H1 (cell line): Measurements from ENCODE around the gene MYCBP2. TPM values are rescaled to one million over a fixed set of nuclear protein-coding genes. Genes with fewer than 3 reads are reported as not detected.

Source experiments
- NRF1 ChIP-seq: IDR thresholded peaks from 2 replicates; pipeline ENCODE4 v1.6.1; 2011; ENCODE audit warnings: mild to moderate bottlenecking, low read depth, low read length, improper control_type of control experiment
- POLR2AphosphoS5 ChIP-seq: IDR thresholded peaks from 2 replicates; pipeline ENCODE4 v1.6.1; 2011; ENCODE audit warnings: low read depth, low read length
- RNF2 ChIP-seq: fragments of 200-900, 300-1000 bp; sonication (generic); IDR thresholded peaks from 2 replicates; pipeline ENCODE4 v1.7.1; 2016; ENCODE audit warnings: borderline replicate concordance, low read depth, mild to moderate bottlenecking, antibody characterized with exemption, low read length; ENCODE audit not compliant: poor library complexity, severe bottlenecking; ENCODE audit errors: missing control alignments
- SUZ12 ChIP-seq: fragments of 200-600 bp; sonication (generic); IDR thresholded peaks from 2 replicates; pipeline ENCODE4 v1.6.1; 2012; ENCODE audit warnings: mild to moderate bottlenecking, inconsistent platforms, low read length, moderate library complexity, mixed read lengths
- polyA plus RNA-seq, 7 experiments: library from polyadenylated mRNA; depleted of rRNA in 3 of 7; stranded (reverse) in 5 of 7; unstranded in 2 of 7; fragments of >200 nt in 5 of 7; fragments of 200-250 nt in 2 of 7; gene quantifications; 1 replicate in 5 of 7; 2 replicates in 1 of 7; 4 replicates in 1 of 7; pipeline versions ENCODE4 v1.2.1 to v1.2.3, GENCODE V29; 2011 to 2013; ENCODE audit warnings: missing spikeins in 2 of 7, mixed read lengths in 2 of 7
- total RNA-seq: library from RNA; stranded (reverse); fragmentation: NEBNext Ultra II Directional; extraction: Animal tissue kit (Norgen Biotek cat#: 25700); gene quantifications from 2 replicates; pipeline ENCODE4 v1.2.1, GENCODE V29; 2021
- TF ChIP-seq, protein P1 (sequence below): fragments of 300-600 bp; sonication (generic); IDR thresholded peaks from 2 replicates; pipeline ENCODE4 v1.7.1; 2012; ENCODE audit warnings: low read length, moderate library complexity, mild to moderate bottlenecking, inconsistent platforms; ENCODE audit not compliant: insufficient replicate concordance

The MYCBP2 gene
- total and polyA plus RNA-seq, 2 of the 8 experiments (the other 6 are each of a cell fraction or from before 2014, with no cell fraction given), result 19.0 to 52.1 TPM

DNA sequence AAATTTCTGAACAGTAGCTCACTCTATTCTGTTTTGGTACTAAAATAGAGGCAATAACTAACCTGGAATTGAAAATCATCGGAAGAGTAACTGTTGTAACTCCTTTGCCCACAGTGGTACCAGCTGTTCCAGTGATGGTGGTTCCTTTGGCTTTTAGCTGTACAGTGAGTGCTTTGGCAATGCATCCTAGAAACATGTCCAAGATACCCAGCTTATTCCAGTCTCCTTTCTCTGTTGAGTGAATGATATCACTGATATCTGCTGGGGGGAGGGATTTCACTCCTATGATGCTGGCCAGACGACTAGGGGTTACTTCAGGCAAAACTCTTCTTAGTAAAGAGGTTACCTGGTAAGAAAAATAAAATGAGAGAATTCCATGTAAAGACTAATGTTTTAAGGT, 259.4 kb downstream of the MYCBP2 start (continued):
- TF ChIP-seq, protein P1, sequence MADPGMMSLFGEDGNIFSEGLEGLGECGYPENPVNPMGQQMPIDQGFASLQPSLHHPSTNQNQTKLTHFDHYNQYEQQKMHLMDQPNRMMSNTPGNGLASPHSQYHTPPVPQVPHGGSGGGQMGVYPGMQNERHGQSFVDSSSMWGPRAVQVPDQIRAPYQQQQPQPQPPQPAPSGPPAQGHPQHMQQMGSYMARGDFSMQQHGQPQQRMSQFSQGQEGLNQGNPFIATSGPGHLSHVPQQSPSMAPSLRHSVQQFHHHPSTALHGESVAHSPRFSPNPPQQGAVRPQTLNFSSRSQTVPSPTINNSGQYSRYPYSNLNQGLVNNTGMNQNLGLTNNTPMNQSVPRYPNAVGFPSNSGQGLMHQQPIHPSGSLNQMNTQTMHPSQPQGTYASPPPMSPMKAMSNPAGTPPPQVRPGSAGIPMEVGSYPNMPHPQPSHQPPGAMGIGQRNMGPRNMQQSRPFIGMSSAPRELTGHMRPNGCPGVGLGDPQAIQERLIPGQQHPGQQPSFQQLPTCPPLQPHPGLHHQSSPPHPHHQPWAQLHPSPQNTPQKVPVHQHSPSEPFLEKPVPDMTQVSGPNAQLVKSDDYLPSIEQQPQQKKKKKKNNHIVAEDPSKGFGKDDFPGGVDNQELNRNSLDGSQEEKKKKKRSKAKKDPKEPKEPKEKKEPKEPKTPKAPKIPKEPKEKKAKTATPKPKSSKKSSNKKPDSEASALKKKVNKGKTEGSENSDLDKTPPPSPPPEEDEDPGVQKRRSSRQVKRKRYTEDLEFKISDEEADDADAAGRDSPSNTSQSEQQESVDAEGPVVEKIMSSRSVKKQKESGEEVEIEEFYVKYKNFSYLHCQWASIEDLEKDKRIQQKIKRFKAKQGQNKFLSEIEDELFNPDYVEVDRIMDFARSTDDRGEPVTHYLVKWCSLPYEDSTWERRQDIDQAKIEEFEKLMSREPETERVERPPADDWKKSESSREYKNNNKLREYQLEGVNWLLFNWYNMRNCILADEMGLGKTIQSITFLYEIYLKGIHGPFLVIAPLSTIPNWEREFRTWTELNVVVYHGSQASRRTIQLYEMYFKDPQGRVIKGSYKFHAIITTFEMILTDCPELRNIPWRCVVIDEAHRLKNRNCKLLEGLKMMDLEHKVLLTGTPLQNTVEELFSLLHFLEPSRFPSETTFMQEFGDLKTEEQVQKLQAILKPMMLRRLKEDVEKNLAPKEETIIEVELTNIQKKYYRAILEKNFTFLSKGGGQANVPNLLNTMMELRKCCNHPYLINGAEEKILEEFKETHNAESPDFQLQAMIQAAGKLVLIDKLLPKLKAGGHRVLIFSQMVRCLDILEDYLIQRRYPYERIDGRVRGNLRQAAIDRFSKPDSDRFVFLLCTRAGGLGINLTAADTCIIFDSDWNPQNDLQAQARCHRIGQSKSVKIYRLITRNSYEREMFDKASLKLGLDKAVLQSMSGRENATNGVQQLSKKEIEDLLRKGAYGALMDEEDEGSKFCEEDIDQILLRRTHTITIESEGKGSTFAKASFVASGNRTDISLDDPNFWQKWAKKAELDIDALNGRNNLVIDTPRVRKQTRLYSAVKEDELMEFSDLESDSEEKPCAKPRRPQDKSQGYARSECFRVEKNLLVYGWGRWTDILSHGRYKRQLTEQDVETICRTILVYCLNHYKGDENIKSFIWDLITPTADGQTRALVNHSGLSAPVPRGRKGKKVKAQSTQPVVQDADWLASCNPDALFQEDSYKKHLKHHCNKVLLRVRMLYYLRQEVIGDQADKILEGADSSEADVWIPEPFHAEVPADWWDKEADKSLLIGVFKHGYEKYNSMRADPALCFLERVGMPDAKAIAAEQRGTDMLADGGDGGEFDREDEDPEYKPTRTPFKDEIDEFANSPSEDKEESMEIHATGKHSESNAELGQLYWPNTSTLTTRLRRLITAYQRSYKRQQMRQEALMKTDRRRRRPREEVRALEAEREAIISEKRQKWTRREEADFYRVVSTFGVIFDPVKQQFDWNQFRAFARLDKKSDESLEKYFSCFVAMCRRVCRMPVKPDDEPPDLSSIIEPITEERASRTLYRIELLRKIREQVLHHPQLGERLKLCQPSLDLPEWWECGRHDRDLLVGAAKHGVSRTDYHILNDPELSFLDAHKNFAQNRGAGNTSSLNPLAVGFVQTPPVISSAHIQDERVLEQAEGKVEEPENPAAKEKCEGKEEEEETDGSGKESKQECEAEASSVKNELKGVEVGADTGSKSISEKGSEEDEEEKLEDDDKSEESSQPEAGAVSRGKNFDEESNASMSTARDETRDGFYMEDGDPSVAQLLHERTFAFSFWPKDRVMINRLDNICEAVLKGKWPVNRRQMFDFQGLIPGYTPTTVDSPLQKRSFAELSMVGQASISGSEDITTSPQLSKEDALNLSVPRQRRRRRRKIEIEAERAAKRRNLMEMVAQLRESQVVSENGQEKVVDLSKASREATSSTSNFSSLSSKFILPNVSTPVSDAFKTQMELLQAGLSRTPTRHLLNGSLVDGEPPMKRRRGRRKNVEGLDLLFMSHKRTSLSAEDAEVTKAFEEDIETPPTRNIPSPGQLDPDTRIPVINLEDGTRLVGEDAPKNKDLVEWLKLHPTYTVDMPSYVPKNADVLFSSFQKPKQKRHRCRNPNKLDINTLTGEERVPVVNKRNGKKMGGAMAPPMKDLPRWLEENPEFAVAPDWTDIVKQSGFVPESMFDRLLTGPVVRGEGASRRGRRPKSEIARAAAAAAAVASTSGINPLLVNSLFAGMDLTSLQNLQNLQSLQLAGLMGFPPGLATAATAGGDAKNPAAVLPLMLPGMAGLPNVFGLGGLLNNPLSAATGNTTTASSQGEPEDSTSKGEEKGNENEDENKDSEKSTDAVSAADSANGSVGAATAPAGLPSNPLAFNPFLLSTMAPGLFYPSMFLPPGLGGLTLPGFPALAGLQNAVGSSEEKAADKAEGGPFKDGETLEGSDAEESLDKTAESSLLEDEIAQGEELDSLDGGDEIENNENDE, result no peak
- TF ChIP-seq SUZ12 (no peak), POLR2AphosphoS5 (no peak), RNF2 (no peak), NRF1 (no peak)
